Activated T-helper 17 cell treated with anti-CD3 and anti-CD28 coated beads, Interleukin-2, amount 50 U/mL, for 72 hours (primary cell): ENCODE data around the gene SPTLC3. TPM values are rescaled to one million over a fixed set of nuclear protein-coding genes. Genes with fewer than 3 reads are reported as not detected.

Source experiments
- ATAC-seq: fragments of 150-1000 bp; cut with Tn5 transposase; replicated peaks from 2 replicates; pipeline ENCODE4 v1.10.0; 2021; ENCODE audit warnings: mild to moderate bottlenecking, moderate library complexity
- H3K27ac Mint-ChIP-seq: one replicate; pipeline ENCODE4 v1.8.0; 2022; ENCODE audit warnings: mixed read lengths
- H3K27me3 Mint-ChIP-seq: one replicate; pipeline ENCODE4 v1.8.0; 2022; ENCODE audit warnings: mixed read lengths
- H3K36me3 Mint-ChIP-seq: one replicate; pipeline ENCODE4 v1.8.0; 2022; ENCODE audit warnings: low read depth, mild to moderate bottlenecking, mixed read lengths
- H3K4me1 Mint-ChIP-seq: one replicate; pipeline ENCODE4 v1.8.0; 2022; ENCODE audit warnings: mixed read lengths
- H3K4me3 Mint-ChIP-seq: one replicate; pipeline ENCODE4 v1.8.0; 2022; ENCODE audit warnings: mild to moderate bottlenecking, mixed read lengths
- H3K9me3 Mint-ChIP-seq: one replicate; pipeline ENCODE4 v1.8.0; 2022; ENCODE audit warnings: mixed read lengths
- total RNA-seq, 2 donors: library from RNA; stranded (reverse); gene quantifications; one replicate each; pipeline ENCODE4 v1.2.3, GENCODE V29; 2022

Gene SPTLC3
- total RNA-seq, 2 donors from 2014 or later, result not detected

GRCh38 chr20:13170771-13171170 is 162.0 kb downstream of the SPTLC3 start:
- no peaks in the 10 kb centered on the region for H3K9me3 Mint-ChIP-seq
- peaks cover 16% of the 10 kb centered on the region for H3K27me3 Mint-ChIP-seq
- ATAC-seq, result no peak
- no peaks in the 10 kb centered on the region for H3K36me3 Mint-ChIP-seq
- H3K27ac Mint-ChIP-seq, result no peak overlapping the region
- no peak overlapping the region for H3K4me3 Mint-ChIP-seq
- H3K4me1 Mint-ChIP-seq, result no peaks in the 10 kb centered on the region

DNA sequence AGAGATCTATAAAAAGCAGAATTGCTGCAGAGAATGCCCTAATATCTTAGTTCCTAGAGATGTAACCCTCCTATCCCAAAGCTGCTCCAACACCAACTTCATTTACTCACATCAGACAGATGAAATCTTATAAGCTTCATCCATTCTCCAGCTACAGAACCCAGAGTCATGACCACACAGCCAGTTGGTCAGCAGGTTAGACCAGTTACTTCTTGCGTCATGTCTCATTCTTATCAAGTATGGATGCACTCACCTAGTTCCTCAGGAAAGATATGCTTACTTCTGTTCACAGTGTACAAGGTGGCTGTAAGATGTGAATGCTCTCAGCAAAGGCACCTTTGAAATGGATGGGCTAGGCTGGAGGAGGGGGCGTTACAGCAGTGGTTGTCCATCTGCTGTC is 164.4 kb downstream of the SPTLC3 start:
- ATAC-seq, result no peak
- Mint-ChIP-seq H3K27ac (no peak overlapping the region), H3K4me1 (no peaks in the 10 kb centered on the region), H3K27me3 (peaks cover 24% of the 10 kb centered on the region), H3K9me3 (peaks cover 3% of the 10 kb centered on the region), H3K36me3 (no peaks in the 10 kb centered on the region), H3K4me3 (no peak overlapping the region)

DNA sequence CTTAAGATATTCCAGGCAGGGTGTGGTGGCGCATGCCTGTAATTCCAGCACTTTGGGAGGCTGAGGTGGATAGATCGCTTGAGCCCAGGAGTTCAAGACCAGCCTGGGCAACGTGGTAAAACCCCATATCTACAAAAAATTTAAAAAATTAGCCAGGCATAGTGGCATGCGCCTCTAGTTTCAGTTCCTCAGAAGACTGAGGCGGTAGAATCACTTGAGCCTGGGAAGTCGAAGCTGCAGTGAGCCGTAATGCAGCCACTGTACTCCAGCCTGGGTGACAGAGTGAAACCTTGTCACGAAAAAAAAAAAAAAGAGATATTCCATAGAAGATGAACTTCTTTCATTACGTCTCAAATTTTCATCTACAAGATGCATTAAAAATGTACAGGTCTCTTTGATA is 165.6 kb downstream of the SPTLC3 start:
- no peak overlapping the region for H3K4me3 Mint-ChIP-seq
- H3K27me3 Mint-ChIP-seq, result peaks cover 20% of the 10 kb centered on the region
- H3K4me1 Mint-ChIP-seq, result no peaks in the 10 kb centered on the region
- H3K27ac Mint-ChIP-seq, result no peak overlapping the region
- no peaks in the 10 kb centered on the region for H3K36me3 Mint-ChIP-seq
- peaks cover 3% of the 10 kb centered on the region for H3K9me3 Mint-ChIP-seq
- ATAC-seq, result no peak

GRCh38 chr20:13180986-13181889 is 172.5 kb downstream of the SPTLC3 start:
- H3K27me3 Mint-ChIP-seq, result peaks cover 17% of the 10 kb centered on the region
- H3K36me3 Mint-ChIP-seq, result no peaks in the 10 kb centered on the region
- H3K27ac Mint-ChIP-seq, result no peak overlapping the region
- peaks cover 5% of the 10 kb centered on the region for H3K4me1 Mint-ChIP-seq
- H3K4me3 Mint-ChIP-seq, result no peak overlapping the region
- ATAC-seq, result peak; percentile 32
- peaks cover 3% of the 10 kb centered on the region for H3K9me3 Mint-ChIP-seq

DNA sequence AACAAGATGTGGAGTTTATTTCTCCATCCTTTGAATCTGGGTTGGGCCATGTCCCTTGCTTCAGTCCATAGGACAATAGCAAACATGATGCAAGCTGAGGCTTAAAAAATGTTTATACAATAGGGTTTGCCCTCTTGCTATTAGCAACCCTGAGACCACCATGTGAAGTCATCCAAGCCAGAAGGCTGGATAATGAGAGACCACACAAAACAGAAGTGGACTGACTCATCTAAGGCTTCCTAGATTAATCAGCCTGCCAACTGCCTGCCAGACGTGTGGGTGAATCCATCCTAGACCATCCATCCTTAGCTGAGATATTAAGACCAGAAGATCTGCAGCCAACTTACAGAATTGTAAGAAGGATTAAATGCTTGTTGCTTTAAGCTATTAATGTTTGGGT is 174.2 kb downstream of the SPTLC3 start:
- H3K27ac Mint-ChIP-seq, result no peak overlapping the region

GRCh38 chr20:13186043-13186774 is 177.4 kb downstream of the SPTLC3 start:
- no peaks in the 10 kb centered on the region for H3K36me3 Mint-ChIP-seq
- H3K4me3 Mint-ChIP-seq, result no peak overlapping the region
- ATAC-seq, result no peak
- H3K9me3 Mint-ChIP-seq, result peaks cover 6% of the 10 kb centered on the region
- peaks cover 5% of the 10 kb centered on the region for H3K4me1 Mint-ChIP-seq
- H3K27me3 Mint-ChIP-seq, result peaks cover 8% of the 10 kb centered on the region
- H3K27ac Mint-ChIP-seq, result no peak overlapping the region

More for the DNA sequence above, 174.2 kb downstream of the SPTLC3 start:
- H3K9me3 Mint-ChIP-seq, result peaks cover 6% of the 10 kb centered on the region
- H3K36me3 Mint-ChIP-seq, result no peaks in the 10 kb centered on the region
- peak; percentile 76 for ATAC-seq
- H3K4me1 Mint-ChIP-seq, result peaks cover 5% of the 10 kb centered on the region
- H3K4me3 Mint-ChIP-seq, result no peak overlapping the region
- peaks cover 10% of the 10 kb centered on the region for H3K27me3 Mint-ChIP-seq

GRCh38 chr20:13187899-13188298 is 179.1 kb downstream of the SPTLC3 start:
- no peak overlapping the region for H3K4me3 Mint-ChIP-seq

DNA sequence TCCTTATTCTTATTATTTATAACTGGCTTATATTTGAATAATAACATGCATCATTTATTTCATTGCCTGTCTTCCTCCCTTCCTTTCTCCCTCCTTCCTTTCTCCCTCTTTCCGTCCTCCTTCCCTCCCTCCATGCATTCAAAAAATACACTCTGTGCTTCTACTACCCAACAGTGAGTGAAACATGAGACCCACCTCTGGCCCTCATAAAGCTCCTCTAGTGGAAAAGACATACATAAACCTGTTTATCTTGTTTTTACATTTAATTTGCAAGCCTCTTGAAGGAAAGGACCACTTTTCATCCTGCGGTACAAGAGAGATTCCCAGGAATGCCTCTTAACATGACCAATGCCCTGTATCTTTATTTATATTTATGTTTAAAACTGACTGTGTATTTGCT is 190.5 kb downstream of the SPTLC3 start:
- H3K27me3 Mint-ChIP-seq, result peaks cover 8% of the 10 kb centered on the region
- peaks cover 5% of the 10 kb centered on the region for H3K4me1 Mint-ChIP-seq
- H3K36me3 Mint-ChIP-seq, result no peaks in the 10 kb centered on the region
- no peak overlapping the region for H3K27ac Mint-ChIP-seq
- H3K9me3 Mint-ChIP-seq, result no peaks in the 10 kb centered on the region
- no peak for ATAC-seq
- H3K4me3 Mint-ChIP-seq, result no peak overlapping the region

More at GRCh38 chr20:13187899-13188298, 179.1 kb downstream of the SPTLC3 start:
- Mint-ChIP-seq H3K4me1 (no peaks in the 10 kb centered on the region), H3K36me3 (no peaks in the 10 kb centered on the region), H3K27me3 (no peaks in the 10 kb centered on the region), H3K27ac (no peak overlapping the region), H3K9me3 (peaks cover 6% of the 10 kb centered on the region)
- ATAC-seq, result no peak

GRCh38 chr20:13200767-13201500 is 192.2 kb downstream of the SPTLC3 start:
- no peak overlapping the region for H3K27ac Mint-ChIP-seq
- no peak overlapping the region for H3K4me3 Mint-ChIP-seq
- peaks cover 8% of the 10 kb centered on the region for H3K27me3 Mint-ChIP-seq
- H3K36me3 Mint-ChIP-seq, result no peaks in the 10 kb centered on the region
- peaks cover 5% of the 10 kb centered on the region for H3K4me1 Mint-ChIP-seq
- H3K9me3 Mint-ChIP-seq, result no peaks in the 10 kb centered on the region
- no peak for ATAC-seq

GRCh38 chr20:13202565-13202964 is 193.8 kb downstream of the SPTLC3 start:
- H3K4me1 Mint-ChIP-seq, result peaks cover 5% of the 10 kb centered on the region
- no peak overlapping the region for H3K27ac Mint-ChIP-seq
- no peak overlapping the region for H3K4me3 Mint-ChIP-seq
- no peaks in the 10 kb centered on the region for H3K9me3 Mint-ChIP-seq
- no peak for ATAC-seq
- peaks cover 15% of the 10 kb centered on the region for H3K27me3 Mint-ChIP-seq
- no peaks in the 10 kb centered on the region for H3K36me3 Mint-ChIP-seq

GRCh38 chr20:13205425-13205824 is 196.7 kb downstream of the SPTLC3 start:
- Mint-ChIP-seq H3K27ac (no peak overlapping the region), H3K27me3 (peaks cover 15% of the 10 kb centered on the region), H3K9me3 (no peaks in the 10 kb centered on the region), H3K4me3 (no peak overlapping the region), H3K4me1 (peaks cover 5% of the 10 kb centered on the region), H3K36me3 (no peaks in the 10 kb centered on the region)
- no peak for ATAC-seq

DNA sequence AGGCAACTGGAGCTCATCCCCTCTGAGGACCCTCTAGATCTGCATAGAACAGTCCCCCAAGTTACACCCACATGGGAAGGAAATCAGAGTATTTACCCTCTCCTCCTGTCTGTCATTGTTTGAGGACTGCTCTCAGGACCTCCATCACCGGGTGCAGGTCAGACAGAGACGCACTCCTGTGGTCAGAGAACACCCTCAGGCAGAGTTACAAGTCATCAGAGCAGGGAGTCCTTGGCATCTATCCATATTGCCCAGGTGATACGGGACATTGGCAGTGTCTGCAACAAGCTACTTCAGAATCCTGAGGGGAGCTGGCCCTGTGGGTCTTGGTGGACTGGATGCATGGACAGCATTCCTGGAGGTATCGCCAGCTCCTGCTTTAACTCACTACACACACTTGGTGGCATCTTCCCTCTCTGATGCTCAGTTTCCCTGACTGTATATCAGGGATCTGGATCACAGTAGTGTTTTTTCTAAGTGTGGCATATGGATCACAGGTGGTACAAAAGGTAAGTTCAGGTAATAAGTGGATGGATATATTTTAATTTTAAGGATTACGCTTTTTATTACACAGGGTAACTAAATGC is 197.2 kb downstream of the SPTLC3 start:
- H3K27ac Mint-ChIP-seq, result no peak overlapping the region
- H3K4me1 Mint-ChIP-seq, result peaks cover 3% of the 10 kb centered on the region
- H3K4me3 Mint-ChIP-seq, result no peak overlapping the region
- peaks cover 13% of the 10 kb centered on the region for H3K27me3 Mint-ChIP-seq
- no peaks in the 10 kb centered on the region for H3K36me3 Mint-ChIP-seq
- no peaks in the 10 kb centered on the region for H3K9me3 Mint-ChIP-seq
- no peak for ATAC-seq

DNA sequence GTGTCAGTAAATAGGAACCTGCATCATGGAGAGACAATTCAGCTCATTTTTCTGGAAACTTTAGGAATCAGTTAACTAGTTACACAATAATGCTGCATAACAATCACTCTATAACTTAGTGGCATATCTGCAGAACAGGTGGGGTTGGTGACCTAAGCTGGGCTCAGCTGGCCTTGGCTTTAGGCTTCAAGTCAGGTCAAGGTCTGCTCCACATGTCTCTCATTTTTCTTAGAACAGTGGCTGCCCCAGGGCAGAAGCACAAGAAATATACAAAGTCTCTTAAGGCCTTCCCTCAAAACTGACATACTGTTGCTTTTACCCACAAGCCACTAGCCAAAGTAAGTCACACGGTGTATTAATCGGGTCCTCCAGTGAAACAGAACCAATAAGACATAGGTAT is 198.2 kb downstream of the SPTLC3 start:
- Mint-ChIP-seq H3K27me3 (peaks cover 13% of the 10 kb centered on the region), H3K36me3 (no peaks in the 10 kb centered on the region), H3K27ac (no peak overlapping the region), H3K4me1 (no peaks in the 10 kb centered on the region), H3K9me3 (no peaks in the 10 kb centered on the region), H3K4me3 (no peak overlapping the region)
- ATAC-seq, result no peak

DNA sequence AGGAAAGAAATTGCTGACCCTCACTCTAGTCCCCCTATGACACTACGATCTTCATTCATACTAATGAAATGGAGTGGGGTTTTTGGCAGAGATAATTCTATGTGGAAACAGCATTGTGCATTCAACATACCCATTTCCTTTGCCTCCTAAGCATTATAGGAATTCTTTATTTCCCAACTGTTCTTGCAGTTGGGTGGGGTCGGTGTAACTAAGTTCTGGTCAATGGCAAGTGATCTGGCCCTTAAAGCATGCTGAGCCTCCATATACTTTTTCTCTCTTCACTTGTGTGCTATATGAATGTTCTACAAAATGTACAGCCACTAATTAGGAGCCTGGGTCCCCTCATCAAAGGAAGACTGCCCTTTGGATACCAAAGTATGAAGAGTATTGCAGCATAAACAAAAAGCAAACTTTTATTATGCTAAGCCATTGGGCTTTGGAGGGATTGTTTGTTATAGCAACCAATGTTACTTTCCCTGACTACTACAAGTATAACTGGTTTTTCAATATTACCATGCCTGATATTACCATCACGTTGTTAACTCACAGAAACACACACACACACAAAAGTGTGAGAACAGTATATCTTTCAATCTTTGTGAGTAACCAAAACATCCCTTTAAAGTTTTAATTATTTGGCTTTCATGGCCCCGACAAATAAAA is 203.3 kb downstream of the SPTLC3 start:
- H3K9me3 Mint-ChIP-seq, result no peaks in the 10 kb centered on the region
- no peak overlapping the region for H3K4me3 Mint-ChIP-seq
- no peaks in the 10 kb centered on the region for H3K36me3 Mint-ChIP-seq
- ATAC-seq, result no peak
- H3K4me1 Mint-ChIP-seq, result no peaks in the 10 kb centered on the region
- peaks cover 31% of the 10 kb centered on the region for H3K27me3 Mint-ChIP-seq
- H3K27ac Mint-ChIP-seq, result no peak overlapping the region
